Measurements from ENCODE around the gene GPR33.
A peak's percentile ranks its signal among the peaks of the same experiment; 100 is the strongest.
"Not testable (repeated sequence)": the region's sequence is repeated elsewhere in the genome, so short reads cannot be mapped to it uniquely, and the experiment has no call there.

Gene GPR33

GRCh38 chr14:31487886-31488285 is at the start of gene GPR33:
Gene GPR33, minus strand, starts transcription at chr14:31488039. Its CDS starts 4,074 bp downstream, at chr14:31483965.
- no peak for DNase-seq

- no peak for DNase-seq
These were observed 48.5 kb upstream of the GPR33 start for GRCh38 chr14:31536201-31536960.

GRCh38 chr14:31530136-31530535 is 42.3 kb upstream of the GPR33 start:
- DNase-seq = no peak

GRCh38 chr14:31529053-31529452 is 41.2 kb upstream of the GPR33 start:
- DNase-seq = no peak

GRCh38 chr14:31527546-31527945 is 39.7 kb upstream of the GPR33 start:
- no peak for DNase-seq

- no peak for DNase-seq
These were observed 39.2 kb upstream of the GPR33 start for GRCh38 chr14:31527087-31527486.

- DNase-seq = no peak
These were observed 23.0 kb upstream of the GPR33 start for GRCh38 chr14:31510855-31511254.

GRCh38 chr14:31510222-31510621 is 22.4 kb upstream of the GPR33 start:
- DNase-seq = peak; percentile 26 to 50

- no peak for DNase-seq
These were observed 20.3 kb upstream of the GPR33 start for GRCh38 chr14:31508135-31508534.

- DNase-seq = no peak
These were observed 17.6 kb upstream of the GPR33 start for GRCh38 chr14:31505411-31505810.

GRCh38 chr14:31501870-31502269 is 14.0 kb upstream of the GPR33 start:
- no peak for DNase-seq

GRCh38 chr14:31492759-31493498 is 5.1 kb upstream of the GPR33 start:
- no peak for DNase-seq

- DNase-seq = no peak
These were observed 1.9 kb upstream of the GPR33 start for GRCh38 chr14:31489691-31490090.

- DNase-seq = no peak
These were observed 1.1 kb downstream of the GPR33 start for GRCh38 chr14:31486764-31487163.

GRCh38 chr14:31484754-31485153 is 3.1 kb downstream of the GPR33 start:
- DNase-seq = no peak

- DNase-seq = no peak
These were observed 7.7 kb downstream of the GPR33 start for GRCh38 chr14:31480156-31480555.

- DNase-seq = no peak
These were observed 8.8 kb downstream of the GPR33 start for GRCh38 chr14:31479027-31479426.

GRCh38 chr14:31477248-31477647 is 10.6 kb downstream of the GPR33 start:
- no peak for DNase-seq

GRCh38 chr14:31476131-31476866 is 11.5 kb downstream of the GPR33 start:
- DNase-seq = no peak

GRCh38 chr14:31466554-31466953 is 21.3 kb downstream of the GPR33 start:
- no peak for DNase-seq

GRCh38 chr14:31465111-31465510 is 22.7 kb downstream of the GPR33 start:
- DNase-seq = no peak

GRCh38 chr14:31462450-31462849 is 25.4 kb downstream of the GPR33 start:
- DNase-seq = not testable (repeated sequence)

GRCh38 chr14:31461545-31461944 is 26.3 kb downstream of the GPR33 start:
- DNase-seq = no peak

Measured in NCI-H446 (cell line).